CD4-positive, alpha-beta T cell (primary cell): ENCODE results near the gene PADI1. TPM values are rescaled to one million over a fixed set of nuclear protein-coding genes. Genes with fewer than 3 reads are reported as not detected.
A peak's percentile ranks its signal among the peaks of the same experiment; 100 is the strongest.

Experiments
- ATAC-seq: fragments of 200-7000 bp; cut with Tn5 transposase; one replicate; pipeline ENCODE4 v1.10.0; 2022; ENCODE audit warnings: mild to moderate bottlenecking; ENCODE audit not compliant: poor library complexity
- CTCF ChIA-PET: fragments of 350-600 bp; sonication (Branson Sonifier 250); formaldehyde crosslinking; loops from one replicate; lab custom pipeline; 2021; ENCODE audit warnings: antibody characterized with exemption, inconsistent platforms; lab: Charles Lee
- POLR2A ChIA-PET: fragments of 350-600 bp; sonication (Branson Sonifier 250); formaldehyde crosslinking; loops from one replicate; lab custom pipeline; 2021; ENCODE audit warnings: antibody characterized with exemption, inconsistent platforms; lab: Charles Lee
- DNase-seq, 14 experiments: peaks; one replicate each; pipeline ENCODE4 v3.0.0-alpha.2; 2013 to 2020; ENCODE audit warnings: mixed read lengths in 2 of 14
- H3K27ac ChIP-seq, 2 donors: one replicate each; pipeline versions ENCODE4 v1.5.1 to v1.7.0; 2013; ENCODE audit warnings: low read length in 2 of 2, low read depth in 1 of 2, mild to moderate bottlenecking in 1 of 2
- H3K27me3 ChIP-seq, 2 experiments: 1 replicate in 1 of 2; 2 replicates in 1 of 2; pipeline versions ENCODE4 v1.6.1 to v1.7.0; 2013; ENCODE audit warnings: low read length in 2 of 2, control low read depth in 1 of 2, mild to moderate bottlenecking in 1 of 2, moderate library complexity in 1 of 2; ENCODE audit not compliant: insufficient read depth in 2 of 2, control insufficient read depth in 1 of 2
- H3K36me3 ChIP-seq: one replicate; pipeline ENCODE4 v1.6.1; 2013; ENCODE audit warnings: low read length, control low read depth; ENCODE audit not compliant: insufficient read depth
- H3K4me1 ChIP-seq: one replicate; pipeline ENCODE4 v1.6.1; 2013; ENCODE audit warnings: low read length, control low read depth; ENCODE audit not compliant: insufficient read depth
- H3K4me3 ChIP-seq: one replicate; pipeline ENCODE4 v1.5.1; 2013; ENCODE audit warnings: mild to moderate bottlenecking, low read length, moderate library complexity
- H3K9me3 ChIP-seq, 2 experiments: 1 replicate in 1 of 2; 2 replicates in 1 of 2; pipeline versions ENCODE4 v1.6.1 to v1.7.0; 2013; ENCODE audit warnings: low read length in 2 of 2, mild to moderate bottlenecking in 2 of 2, control low read depth in 1 of 2, moderate library complexity in 1 of 2; ENCODE audit not compliant: control insufficient read depth in 1 of 2, insufficient read depth in 1 of 2
- H3K27ac Mint-ChIP-seq: one replicate; pipeline ENCODE4 v1.8.0; 2020; ENCODE audit warnings: mixed read lengths
- H3K27me3 Mint-ChIP-seq: one replicate; pipeline ENCODE4 v1.8.0; 2021; ENCODE audit warnings: mixed read lengths
- H3K36me3 Mint-ChIP-seq: one replicate; pipeline ENCODE4 v1.8.0; 2021; ENCODE audit warnings: low read depth, mixed read lengths
- H3K4me1 Mint-ChIP-seq: one replicate; pipeline ENCODE4 v1.8.0; 2021; ENCODE audit warnings: low read depth, mixed read lengths
- H3K4me3 Mint-ChIP-seq: one replicate; pipeline ENCODE4 v1.8.0; 2020; ENCODE audit warnings: mild to moderate bottlenecking, mixed read lengths
- H3K9me3 Mint-ChIP-seq: one replicate; pipeline ENCODE4 v1.8.0; 2020; ENCODE audit warnings: mixed read lengths
- intact Hi-C, 2 experiments: fragments of 100-400 bp; cut with DNase I in 1 of 2; cut with micrococcal nuclease in 1 of 2; formaldehyde crosslinking; loops; one replicate each; pipeline versions ENCODE4 v1.15.1 to v1.9.0; 2023 to 2025; cut with DNase I, micrococcal nuclease
- total RNA-seq, 174 experiments: library from RNA in 2 of 174; stranded (reverse) in 2 of 174; gene quantifications; one replicate each; pipeline ENCODE4 v1.2.3 and lab custom pipeline; 2021 to 2026
- TF ChIP-seq, protein P1 (sequence below): fragments of 200-600 bp; IDR thresholded peaks from one replicate; pipeline ENCODE4 v1.8.0; 2022; ENCODE audit warnings: antibody characterized with exemption, mild to moderate bottlenecking

Gene PADI1
- total RNA-seq, 2 experiments from 2014 or later = not detected

DNA sequence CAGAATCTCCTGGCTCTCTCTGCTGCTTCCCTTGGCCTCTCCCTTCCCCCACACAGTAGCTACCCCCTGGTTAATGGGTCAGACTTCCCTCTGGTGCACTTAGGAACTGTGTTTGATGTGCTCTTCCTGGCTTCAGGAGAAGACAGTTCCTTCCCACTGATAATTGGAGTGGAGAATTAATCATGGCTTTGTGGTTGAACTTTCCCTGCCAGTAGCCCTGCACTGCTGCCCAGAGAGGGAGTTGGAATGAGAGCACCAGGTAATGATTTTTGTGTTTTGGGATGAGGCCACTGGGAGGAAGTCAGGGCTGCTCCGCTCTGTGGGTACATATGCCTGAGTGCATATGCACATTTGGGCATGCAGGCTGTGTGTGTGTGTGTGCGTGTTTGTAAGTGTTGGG is 46.0 kb upstream of the PADI1 start:
- TF ChIP-seq, protein P1, sequence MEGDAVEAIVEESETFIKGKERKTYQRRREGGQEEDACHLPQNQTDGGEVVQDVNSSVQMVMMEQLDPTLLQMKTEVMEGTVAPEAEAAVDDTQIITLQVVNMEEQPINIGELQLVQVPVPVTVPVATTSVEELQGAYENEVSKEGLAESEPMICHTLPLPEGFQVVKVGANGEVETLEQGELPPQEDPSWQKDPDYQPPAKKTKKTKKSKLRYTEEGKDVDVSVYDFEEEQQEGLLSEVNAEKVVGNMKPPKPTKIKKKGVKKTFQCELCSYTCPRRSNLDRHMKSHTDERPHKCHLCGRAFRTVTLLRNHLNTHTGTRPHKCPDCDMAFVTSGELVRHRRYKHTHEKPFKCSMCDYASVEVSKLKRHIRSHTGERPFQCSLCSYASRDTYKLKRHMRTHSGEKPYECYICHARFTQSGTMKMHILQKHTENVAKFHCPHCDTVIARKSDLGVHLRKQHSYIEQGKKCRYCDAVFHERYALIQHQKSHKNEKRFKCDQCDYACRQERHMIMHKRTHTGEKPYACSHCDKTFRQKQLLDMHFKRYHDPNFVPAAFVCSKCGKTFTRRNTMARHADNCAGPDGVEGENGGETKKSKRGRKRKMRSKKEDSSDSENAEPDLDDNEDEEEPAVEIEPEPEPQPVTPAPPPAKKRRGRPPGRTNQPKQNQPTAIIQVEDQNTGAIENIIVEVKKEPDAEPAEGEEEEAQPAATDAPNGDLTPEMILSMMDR = no peak
- no peak for DNase-seq
- no peak overlapping the region for H3K27ac Mint-ChIP-seq
- Histone ChIP-seq H3K9me3 (peaks cover 12 to 25% of the 10 kb centered on the region in 2 experiments), H3K27me3 (peaks cover 0 to 6% of the 10 kb centered on the region in 2 experiments), H3K36me3 (no peaks in the 10 kb centered on the region), H3K4me3 (no peak overlapping the region), H3K27ac (no peak overlapping the region), H3K4me1 (no peaks in the 10 kb centered on the region)
- ChIA-PET POLR2A (no interaction called here), CTCF (no interaction called here)
- peaks cover 16% of the 10 kb centered on the region for H3K9me3 Mint-ChIP-seq
- intact Hi-C loops = no loop called here
- no peak for ATAC-seq
- no peaks in the 10 kb centered on the region for H3K36me3 Mint-ChIP-seq
- peaks cover 13% of the 10 kb centered on the region for H3K27me3 Mint-ChIP-seq
- H3K4me1 Mint-ChIP-seq = no peaks in the 10 kb centered on the region
- H3K4me3 Mint-ChIP-seq = no peak overlapping the region

DNA sequence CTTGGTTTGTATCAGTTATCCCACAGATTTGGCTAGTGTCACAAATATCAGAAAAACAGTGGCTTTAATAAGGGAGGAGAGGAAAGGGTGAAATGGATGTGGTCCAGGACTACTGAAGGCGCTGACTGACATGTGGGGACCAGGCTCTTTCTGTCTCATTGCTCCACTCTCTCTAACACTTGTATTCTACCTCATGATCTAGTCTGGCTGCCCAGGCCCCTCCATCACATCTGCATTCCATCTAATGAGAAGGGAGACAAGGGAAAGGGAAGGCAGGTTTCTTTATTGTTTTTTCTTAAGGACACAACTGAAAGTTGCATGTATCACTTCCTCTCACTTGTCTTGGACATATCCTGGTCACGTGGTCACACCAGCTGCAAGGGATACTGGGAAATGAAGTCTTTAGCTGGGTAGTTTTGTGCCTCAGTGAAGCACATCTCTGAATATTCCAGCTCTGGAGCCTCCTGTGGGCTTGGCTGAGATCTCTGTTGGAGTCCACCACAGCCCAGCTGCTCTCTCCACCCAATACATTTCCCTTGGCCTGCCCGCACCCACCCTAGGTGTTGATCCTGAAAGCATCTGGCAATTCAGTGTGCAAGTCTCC is 43.7 kb upstream of the PADI1 start:
- no peaks in the 10 kb centered on the region for H3K36me3 Mint-ChIP-seq
- peak in 1 of 14 experiments; percentile 8 for DNase-seq
- CTCF ChIA-PET = no interaction called here
- H3K4me3 Mint-ChIP-seq = no peak overlapping the region
- POLR2A ChIA-PET = no interaction called here
- Histone ChIP-seq H3K27ac (no peak overlapping the region), H3K4me1 (no peaks in the 10 kb centered on the region), H3K4me3 (no peak overlapping the region), H3K36me3 (no peaks in the 10 kb centered on the region), H3K9me3 (peaks cover 5 to 9% of the 10 kb centered on the region in 2 experiments), H3K27me3 (no peaks in the 10 kb centered on the region)
- ATAC-seq = no peak
- peaks cover 4% of the 10 kb centered on the region for H3K9me3 Mint-ChIP-seq
- H3K27ac Mint-ChIP-seq = no peak overlapping the region
- no peaks in the 10 kb centered on the region for H3K4me1 Mint-ChIP-seq
- intact Hi-C loops = no loop called here
- peaks cover 5% of the 10 kb centered on the region for H3K27me3 Mint-ChIP-seq
- TF ChIP-seq, protein P1 = no peak

DNA sequence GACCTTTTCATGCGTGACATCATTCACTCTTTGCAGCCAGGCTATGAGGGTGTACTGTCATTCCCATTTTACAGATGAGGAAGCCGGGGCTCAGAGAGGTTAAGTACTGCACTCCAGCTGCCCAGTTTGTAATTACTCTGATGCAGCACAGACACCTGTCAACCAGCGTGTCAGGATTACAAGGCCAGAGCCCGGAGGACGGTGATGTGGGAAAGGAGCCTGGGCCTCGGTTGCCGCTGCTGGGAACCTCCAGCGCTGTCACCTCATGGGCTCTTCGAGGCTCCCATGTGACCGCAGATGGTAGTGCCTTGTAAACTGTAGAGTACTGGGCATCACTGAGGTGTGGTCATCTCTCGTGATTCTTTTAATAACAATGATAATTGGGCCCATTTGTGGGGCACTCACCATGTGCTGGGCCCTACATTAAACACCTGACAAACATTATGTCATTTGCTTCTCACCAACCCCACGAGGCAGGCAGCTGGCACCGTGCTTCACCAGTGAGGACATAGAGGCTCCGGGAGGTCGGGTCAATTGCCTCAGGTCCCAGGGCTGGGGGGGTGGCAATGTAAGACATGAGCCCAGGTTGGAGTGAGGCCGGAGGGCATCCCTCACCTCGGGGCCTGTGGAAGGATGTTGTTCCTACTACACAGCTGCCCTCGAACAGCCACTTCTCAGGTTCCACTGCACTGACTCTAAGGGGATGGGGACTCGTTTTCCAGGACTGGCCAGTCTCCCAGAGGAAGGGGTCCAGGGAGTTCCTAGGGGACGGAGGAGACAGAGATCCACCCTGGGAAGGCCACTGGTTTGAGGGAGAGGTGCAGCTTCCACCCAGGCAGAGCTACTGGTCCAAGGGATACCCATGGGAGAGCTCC is 42.8 kb upstream of the PADI1 start:
- no peaks in the 10 kb centered on the region for H3K36me3 Mint-ChIP-seq
- H3K27me3 ChIP-seq = no peaks in the 10 kb centered on the region
- peaks cover 5% of the 10 kb centered on the region for H3K27me3 Mint-ChIP-seq
- H3K9me3 ChIP-seq = peaks cover 0 to 4% of the 10 kb centered on the region in 2 experiments
- ChIA-PET POLR2A (no interaction called here), CTCF (no interaction called here)
- no peaks in the 10 kb centered on the region for H3K36me3 ChIP-seq
- no peaks in the 10 kb centered on the region for H3K4me1 Mint-ChIP-seq
- ATAC-seq (no peak), DNase-seq (no peak)
- no peak overlapping the region for H3K4me3 Mint-ChIP-seq
- H3K27ac ChIP-seq = no peak overlapping the region
- TF ChIP-seq, protein P1 = no peak
- intact Hi-C loops = no loop called here
- H3K4me3 ChIP-seq = no peak overlapping the region
- H3K4me1 ChIP-seq = no peaks in the 10 kb centered on the region
- H3K27ac Mint-ChIP-seq = no peak overlapping the region
- H3K9me3 Mint-ChIP-seq = no peaks in the 10 kb centered on the region
